SK-N-SH (cell line): Measurements from ENCODE around the gene CCDC102B. TPM values are rescaled to one million over a fixed set of nuclear protein-coding genes. Genes with fewer than 3 reads are reported as not detected.

Experiments used
- CTCF ChIA-PET: fragments of 300-600, 350-600 bp; formaldehyde crosslinking; extraction: SDS; loops from one replicate; lab custom pipeline; 2021; lab: Yijun Ruan, JAX
- POLR2A ChIA-PET: fragments of 350-600 bp; sonication (Branson Sonifier 250); formaldehyde crosslinking; extraction: SDS; loops from one replicate; lab custom pipeline; 2020; ENCODE audit warnings: antibody characterized with exemption, inconsistent platforms; lab: Yijun Ruan, JAX
- DNase-seq: peaks from one replicate; pipeline ENCODE4 v3.0.0; 2012
- H2AFZ ChIP-seq: fragments of 200-600 bp; sonication (generic); 2 replicates; pipeline ENCODE4 v1.8.1; 2016; ENCODE audit warnings: antibody characterized with exemption, mild to moderate bottlenecking, low read depth
- H3F3A ChIP-seq: fragments of 200-600 bp; sonication (generic); replicated peaks from 2 replicates; pipeline ENCODE3; 2016; ENCODE audit warnings: antibody characterized with exemption, mild to moderate bottlenecking; ENCODE audit not compliant: insufficient read depth
- H3K27ac ChIP-seq, 2 experiments: fragments of 200-500 bp in 1 of 2; fragments of 200-600 bp in 1 of 2; sonication (Bioruptor generic) in 1 of 2; sonication (generic), shearing (Covaris generic) in 1 of 2; 2 replicates each; pipeline versions ENCODE4 v1.5.1 to v1.6.1; 2014 to 2016; ENCODE audit warnings: low read depth in 2 of 2, inconsistent platforms in 1 of 2, low read length in 1 of 2, mild to moderate bottlenecking in 1 of 2, mixed read lengths in 1 of 2
- H3K27me3 ChIP-seq: fragments of 200-600 bp; sonication (generic), shearing (Covaris generic); 2 replicates; pipeline ENCODE4 v1.6.1; 2016; ENCODE audit warnings: mixed run types; ENCODE audit not compliant: insufficient read depth
- H3K36me3 ChIP-seq, 2 experiments: fragments of 200-500 bp in 1 of 2; fragments of 200-600 bp in 1 of 2; sonication (Bioruptor generic) in 1 of 2; sonication (generic) in 1 of 2; replicated peaks in 1 of 2; 2 replicates each; pipeline versions ENCODE3 to v1.5.1; 2014 to 2016; ENCODE audit warnings: low read length in 1 of 2, mild to moderate bottlenecking in 1 of 2; ENCODE audit not compliant: insufficient read depth in 2 of 2, control insufficient read depth in 1 of 2
- H3K4me1 ChIP-seq, 2 experiments: fragments of 200-500 bp in 1 of 2; fragments of 200-600 bp in 1 of 2; sonication (Bioruptor generic) in 1 of 2; sonication (generic), shearing (Covaris generic) in 1 of 2; 2 replicates each; pipeline versions ENCODE4 v1.5.1 to v1.6.1; 2014 to 2016; ENCODE audit warnings: low read depth in 1 of 2, low read length in 1 of 2, mixed run types in 1 of 2; ENCODE audit not compliant: insufficient read depth in 2 of 2, control insufficient read depth in 1 of 2
- H3K4me2 ChIP-seq: fragments of 200-600 bp; sonication (generic), shearing (Covaris generic); 2 replicates; pipeline ENCODE4 v1.6.1; 2017; ENCODE audit warnings: mixed run types
- H3K4me3 ChIP-seq, 2 experiments: fragments of 200-500 bp in 1 of 2; fragments of 200-600 bp in 1 of 2; sonication (Bioruptor generic) in 1 of 2; sonication (generic), shearing (Covaris generic) in 1 of 2; 2 replicates each; pipeline versions ENCODE4 v1.5.1 to v1.8.1; 2014 to 2016; ENCODE audit warnings: low read depth in 2 of 2, inconsistent platforms in 1 of 2, low read length in 1 of 2, mild to moderate bottlenecking in 1 of 2, mixed read lengths in 1 of 2, moderate library complexity in 1 of 2
- H3K79me2 ChIP-seq: fragments of 200-600 bp; sonication (generic); 2 replicates; pipeline ENCODE4 v1.8.1; 2017; ENCODE audit warnings: mild to moderate bottlenecking; ENCODE audit not compliant: insufficient read depth
- H3K9ac ChIP-seq: fragments of 200-600 bp; sonication (generic); 2 replicates; pipeline ENCODE4 v1.6.1; 2017; ENCODE audit warnings: mixed run types
- H3K9me2 ChIP-seq: fragments of 200-600 bp; sonication (generic); 2 replicates; pipeline ENCODE4 v1.6.1; 2017; ENCODE audit warnings: mixed run types
- H3K9me3 ChIP-seq: fragments of 200-600 bp; sonication (generic); 2 replicates; pipeline ENCODE4 v1.6.1; 2017; ENCODE audit warnings: mixed run types, mild to moderate bottlenecking, moderate library complexity
- H4K20me1 ChIP-seq: fragments of 200-600 bp; sonication (generic); 2 replicates; pipeline ENCODE4 v1.6.1; 2017; ENCODE audit warnings: mild to moderate bottlenecking, mixed run types; ENCODE audit not compliant: insufficient read depth
- CTCF ChIP-seq: fragments of 200-600 bp; sonication (generic); IDR thresholded peaks from 2 replicates; pipeline ENCODE4 v1.6.1; 2017; ENCODE audit warnings: antibody characterized with exemption, mild to moderate bottlenecking, moderate library complexity
- FOSL2 ChIP-seq: IDR thresholded peaks from 2 replicates; pipeline ENCODE4 v1.4.0; 2012; ENCODE audit warnings: low read depth, mild to moderate bottlenecking, moderate library complexity, borderline replicate concordance
- JUND ChIP-seq: IDR thresholded peaks from 2 replicates; pipeline ENCODE4 v1.4.0; 2012
- MEF2A ChIP-seq: IDR thresholded peaks from 2 replicates; pipeline ENCODE4 v1.4.0; 2012; ENCODE audit warnings: low read depth, borderline replicate concordance
- MXI1 ChIP-seq: IDR thresholded peaks from 2 replicates; pipeline ENCODE4 v1.6.1; 2012; ENCODE audit warnings: mild to moderate bottlenecking, low read depth, low read length, improper control_type of control experiment
- NFIC ChIP-seq: IDR thresholded peaks from 2 replicates; pipeline ENCODE4 v1.4.0; 2012; ENCODE audit warnings: borderline replicate concordance
- NRF1 ChIP-seq: IDR thresholded peaks from 2 replicates; pipeline ENCODE4 v1.6.1; 2012; ENCODE audit warnings: low read depth, mild to moderate bottlenecking, low read length
- PBX3 ChIP-seq: IDR thresholded peaks from 2 replicates; pipeline ENCODE4; 2012
- RAD21 ChIP-seq: IDR thresholded peaks from 2 replicates; pipeline ENCODE4 v1.6.1; 2012; ENCODE audit warnings: mild to moderate bottlenecking, low read length
- REST ChIP-seq: IDR thresholded peaks from 2 replicates; pipeline ENCODE4 v1.6.1; 2012; ENCODE audit warnings: mild to moderate bottlenecking, low read depth, low read length, moderate library complexity
- RXRA ChIP-seq: IDR thresholded peaks from 2 replicates; pipeline ENCODE4 v1.4.0; 2012; ENCODE audit warnings: low read depth, mild to moderate bottlenecking, borderline replicate concordance
- SIN3A ChIP-seq: IDR thresholded peaks from 2 replicates; pipeline ENCODE4 v1.6.1; 2012; ENCODE audit warnings: low read depth, mild to moderate bottlenecking, low read length, moderate library complexity, borderline replicate concordance
- SMC3 ChIP-seq: IDR thresholded peaks from 2 replicates; pipeline ENCODE4 v1.6.1; 2012; ENCODE audit warnings: low read depth, low read length, improper control_type of control experiment
- TAF1 ChIP-seq: IDR thresholded peaks from 2 replicates; pipeline ENCODE4 v1.6.1; 2012; ENCODE audit warnings: low read depth, mild to moderate bottlenecking, low read length, moderate library complexity, borderline replicate concordance
- TEAD4 ChIP-seq: IDR thresholded peaks from 2 replicates; pipeline ENCODE4 v1.4.0; 2012; ENCODE audit warnings: mild to moderate bottlenecking, borderline replicate concordance; ENCODE audit not compliant: insufficient read depth
- YY1 ChIP-seq: IDR thresholded peaks from 2 replicates; pipeline ENCODE4 v1.4.0; 2012; ENCODE audit warnings: low read depth, mild to moderate bottlenecking
- WGBS: methylation state at CpG from one replicate; pipeline ENCODE4 v1.1.6; 2017; ENCODE audit warnings: low lambda C conversion rate; 5-methylcytosine and 5-hydroxymethylcytosine counted together
- polyA plus RNA-seq, 3 experiments: library from polyadenylated mRNA; depleted of rRNA; stranded (reverse); fragments of >200 nt; gene quantifications; 2 replicates each; pipeline ENCODE4 v1.2.3, GENCODE V29; 2012
- TF ChIP-seq, protein P1 (sequence below): fragments of 150-350 bp; IDR thresholded peaks from 2 replicates; pipeline ENCODE4 v1.6.1; 2016; ENCODE audit warnings: mild to moderate bottlenecking, low read depth, low read length

CCDC102B gene
- polyA plus RNA-seq, 1 of the 3 experiments (the other 2 are of a cell fraction) = 2.0 TPM

DNA sequence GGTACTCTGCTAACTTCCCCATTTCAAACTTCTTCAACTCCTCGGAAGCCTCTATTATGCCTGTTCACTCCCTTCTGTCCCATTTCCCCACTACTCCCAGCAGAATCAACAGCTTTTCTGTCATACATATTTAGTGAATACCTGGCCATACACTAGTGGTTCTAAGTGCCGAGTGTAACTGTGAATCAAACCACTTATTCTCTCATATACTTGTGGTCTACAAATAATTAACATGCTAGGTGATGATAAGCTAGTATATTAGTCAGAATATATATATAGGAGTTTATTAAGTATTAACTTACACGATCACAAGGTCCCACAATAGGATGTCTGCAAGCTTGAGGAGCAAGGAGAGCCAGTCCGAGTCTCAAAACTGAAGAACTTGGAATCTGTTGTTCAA lies 150.7 kb downstream of the CCDC102B start:
- CTCF ChIA-PET = no interaction called here
- H3K27ac ChIP-seq = no peak overlapping the region
- 79% methylated on average over 4 of the region's 4 CpGs for WGBS

GRCh38 chr18:68954738-68955137 lies 156.9 kb downstream of the CCDC102B start:
- Histone ChIP-seq H3K4me1 (no peaks in the 10 kb centered on the region; a peak in 1 of 4 replicates), H3K9ac (no peak overlapping the region), H3K36me3 (no peaks in the 10 kb centered on the region), H3K9me2 (no peaks in the 10 kb centered on the region), H3K79me2 (no peaks in the 10 kb centered on the region), H3K4me3 (no peak overlapping the region), H3F3A (no peaks in the 10 kb centered on the region), H3K27me3 (no peaks in the 10 kb centered on the region), H2AFZ (no peak overlapping the region), H3K9me3 (no peaks in the 10 kb centered on the region), H3K27ac (no peak overlapping the region), H4K20me1 (no peaks in the 10 kb centered on the region), H3K4me2 (no peak overlapping the region)
- 76% methylated on average over 2 of the region's 2 CpGs for WGBS
- no peak for DNase-seq
- POLR2A ChIA-PET = no interaction called here
- CTCF ChIA-PET = no interaction called here
- TF ChIP-seq JUND (no peak), MEF2A (no peak), SMC3 (no peak), FOSL2 (no peak), REST (no peak), SIN3A (no peak), TEAD4 (no peak), NRF1 (no peak), YY1 (no peak), MXI1 (no peak), TAF1 (no peak)
- TF ChIP-seq, protein P1, sequence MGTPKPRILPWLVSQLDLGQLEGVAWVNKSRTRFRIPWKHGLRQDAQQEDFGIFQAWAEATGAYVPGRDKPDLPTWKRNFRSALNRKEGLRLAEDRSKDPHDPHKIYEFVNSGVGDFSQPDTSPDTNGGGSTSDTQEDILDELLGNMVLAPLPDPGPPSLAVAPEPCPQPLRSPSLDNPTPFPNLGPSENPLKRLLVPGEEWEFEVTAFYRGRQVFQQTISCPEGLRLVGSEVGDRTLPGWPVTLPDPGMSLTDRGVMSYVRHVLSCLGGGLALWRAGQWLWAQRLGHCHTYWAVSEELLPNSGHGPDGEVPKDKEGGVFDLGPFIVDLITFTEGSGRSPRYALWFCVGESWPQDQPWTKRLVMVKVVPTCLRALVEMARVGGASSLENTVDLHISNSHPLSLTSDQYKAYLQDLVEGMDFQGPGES = no peak

More for the DNA sequence above, 150.7 kb downstream of the CCDC102B start:
- H3K4me1 ChIP-seq = peaks cover 0 to 5% of the 10 kb centered on the region in 2 experiments; a peak in 2 of 4 replicates
- H3K4me2 ChIP-seq = no peak overlapping the region
- H4K20me1 ChIP-seq = no peaks in the 10 kb centered on the region
- no peak overlapping the region for H2AFZ ChIP-seq
- H3K36me3 ChIP-seq = no peaks in the 10 kb centered on the region
- 0 out of 2 replicates have a peak, but pooled peaks cover 4% of the 10 kb centered on the region for H3K9me2 ChIP-seq
- H3F3A ChIP-seq = no peaks in the 10 kb centered on the region
- no peak overlapping the region for H3K9ac ChIP-seq
- no peaks in the 10 kb centered on the region for H3K9me3 ChIP-seq
- TF ChIP-seq RXRA (no peak), SMC3 (no peak), NRF1 (no peak), PBX3 (no peak), RAD21 (no peak), NFIC (no peak), CTCF (no peak)
- H3K4me3 ChIP-seq = no peak overlapping the region
- no peaks in the 10 kb centered on the region for H3K27me3 ChIP-seq
- DNase-seq = no peak
- POLR2A ChIA-PET = no interaction called here
- H3K79me2 ChIP-seq = no peaks in the 10 kb centered on the region
